Measurements from ENCODE around the gene BRD4.

BRD4 gene

DNA sequence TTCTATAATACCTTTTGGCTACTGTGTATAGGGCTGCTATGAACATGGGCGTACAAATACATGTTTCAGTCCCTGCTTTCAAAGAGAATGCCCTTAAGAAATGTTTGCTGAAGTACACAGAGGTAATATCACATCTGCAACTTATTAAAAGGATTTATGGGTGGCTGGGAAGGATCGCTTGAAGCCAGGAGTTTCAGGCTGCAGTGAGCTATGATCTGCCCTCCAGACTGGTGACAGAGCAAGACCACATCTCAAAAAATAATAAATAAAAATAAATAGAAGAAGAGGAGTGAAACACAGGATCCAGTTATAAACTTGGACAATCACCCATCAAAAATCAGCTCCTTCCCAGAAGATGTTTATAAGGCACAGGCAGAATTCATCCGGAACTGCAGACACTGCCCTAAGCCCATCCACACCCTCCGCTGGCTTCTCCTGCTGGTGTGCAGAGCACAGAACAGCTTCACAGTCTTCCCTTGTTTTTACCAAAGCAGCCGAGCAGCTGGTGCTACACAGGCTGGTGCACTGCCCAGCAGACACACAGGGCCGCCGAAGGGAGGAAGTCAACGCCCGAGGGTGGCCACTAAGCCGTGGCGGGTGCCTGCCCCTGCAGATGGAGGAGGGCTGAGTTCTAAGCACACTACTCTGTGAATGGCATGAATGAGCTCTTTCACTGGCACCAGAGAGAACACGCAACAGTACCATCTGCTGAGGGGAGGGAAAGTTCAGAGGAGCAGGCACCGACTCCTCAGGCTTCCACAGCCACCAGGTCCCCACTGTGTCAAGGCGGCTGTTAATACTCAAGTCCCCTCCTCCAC, 44.0 kb downstream of the BRD4 start:
- no peak for TF ChIP-seq FOXP2 (optimal IDR thresholded peaks at IDR 0.05; ENCODE audit: borderline replicate concordance, extremely low read depth, extremely low read length, insufficient read depth)
- no peak for TF ChIP-seq SIN3A (IDR thresholded peaks at IDR 0.05; ENCODE audit: borderline replicate concordance, insufficient read depth, low read length)
- no peak for TF ChIP-seq POLR2AphosphoS5 (IDR thresholded peaks at IDR 0.05; ENCODE audit: low read depth, low read length)
- TF ChIP-seq, protein P1, sequence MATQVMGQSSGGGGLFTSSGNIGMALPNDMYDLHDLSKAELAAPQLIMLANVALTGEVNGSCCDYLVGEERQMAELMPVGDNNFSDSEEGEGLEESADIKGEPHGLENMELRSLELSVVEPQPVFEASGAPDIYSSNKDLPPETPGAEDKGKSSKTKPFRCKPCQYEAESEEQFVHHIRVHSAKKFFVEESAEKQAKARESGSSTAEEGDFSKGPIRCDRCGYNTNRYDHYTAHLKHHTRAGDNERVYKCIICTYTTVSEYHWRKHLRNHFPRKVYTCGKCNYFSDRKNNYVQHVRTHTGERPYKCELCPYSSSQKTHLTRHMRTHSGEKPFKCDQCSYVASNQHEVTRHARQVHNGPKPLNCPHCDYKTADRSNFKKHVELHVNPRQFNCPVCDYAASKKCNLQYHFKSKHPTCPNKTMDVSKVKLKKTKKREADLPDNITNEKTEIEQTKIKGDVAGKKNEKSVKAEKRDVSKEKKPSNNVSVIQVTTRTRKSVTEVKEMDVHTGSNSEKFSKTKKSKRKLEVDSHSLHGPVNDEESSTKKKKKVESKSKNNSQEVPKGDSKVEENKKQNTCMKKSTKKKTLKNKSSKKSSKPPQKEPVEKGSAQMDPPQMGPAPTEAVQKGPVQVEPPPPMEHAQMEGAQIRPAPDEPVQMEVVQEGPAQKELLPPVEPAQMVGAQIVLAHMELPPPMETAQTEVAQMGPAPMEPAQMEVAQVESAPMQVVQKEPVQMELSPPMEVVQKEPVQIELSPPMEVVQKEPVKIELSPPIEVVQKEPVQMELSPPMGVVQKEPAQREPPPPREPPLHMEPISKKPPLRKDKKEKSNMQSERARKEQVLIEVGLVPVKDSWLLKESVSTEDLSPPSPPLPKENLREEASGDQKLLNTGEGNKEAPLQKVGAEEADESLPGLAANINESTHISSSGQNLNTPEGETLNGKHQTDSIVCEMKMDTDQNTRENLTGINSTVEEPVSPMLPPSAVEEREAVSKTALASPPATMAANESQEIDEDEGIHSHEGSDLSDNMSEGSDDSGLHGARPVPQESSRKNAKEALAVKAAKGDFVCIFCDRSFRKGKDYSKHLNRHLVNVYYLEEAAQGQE (IDR thresholded peaks at IDR 0.05; ENCODE audit: insufficient read depth in 1 of 2, low read depth in 2 of 2, low read length in 2 of 2) = no peak
- no peak for TF ChIP-seq TAF1 (IDR thresholded peaks at IDR 0.05; ENCODE audit: borderline replicate concordance, insufficient read depth, low read length)

DNA sequence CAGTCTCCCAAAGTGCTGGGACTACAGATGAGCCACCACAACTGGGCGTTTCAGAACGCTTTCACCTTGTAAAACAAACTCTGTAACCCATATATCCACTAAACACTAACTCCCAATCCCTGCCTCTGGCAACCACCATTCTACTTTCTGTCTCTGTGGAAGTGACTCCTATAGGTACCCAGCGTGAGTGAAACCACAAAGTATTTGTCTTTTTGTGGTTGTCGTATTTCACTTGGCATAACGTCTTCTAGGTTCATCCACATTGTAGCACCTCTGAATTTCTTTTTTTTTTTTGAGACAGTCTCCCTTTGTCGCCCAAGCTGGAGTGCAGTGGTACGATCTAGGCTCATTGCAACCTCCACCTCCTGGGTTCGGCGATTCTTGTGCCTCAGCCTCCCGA, 44.8 kb downstream of the BRD4 start:
- TF ChIP-seq FOXP2 (optimal IDR thresholded peaks at IDR 0.05; ENCODE audit: borderline replicate concordance, extremely low read depth, extremely low read length, insufficient read depth) (no peak), TAF1 (IDR thresholded peaks at IDR 0.05; ENCODE audit: borderline replicate concordance, insufficient read depth, low read length) (no peak), POLR2AphosphoS5 (IDR thresholded peaks at IDR 0.05; ENCODE audit: low read depth, low read length) (no peak), SIN3A (IDR thresholded peaks at IDR 0.05; ENCODE audit: borderline replicate concordance, insufficient read depth, low read length) (no peak)
- TF ChIP-seq, protein P1 (IDR thresholded peaks at IDR 0.05; ENCODE audit: insufficient read depth in 1 of 2, low read depth in 2 of 2, low read length in 2 of 2) = no peak

- TF ChIP-seq, protein P1 (IDR thresholded peaks at IDR 0.05; ENCODE audit: insufficient read depth in 1 of 2, low read depth in 2 of 2, low read length in 2 of 2) = no peak
- no peak for TF ChIP-seq POLR2AphosphoS5 (IDR thresholded peaks at IDR 0.05; ENCODE audit: low read depth, low read length)
- no peak for TF ChIP-seq FOXP2 (optimal IDR thresholded peaks at IDR 0.05; ENCODE audit: borderline replicate concordance, extremely low read depth, extremely low read length, insufficient read depth)
- TF ChIP-seq TAF1 (IDR thresholded peaks at IDR 0.05; ENCODE audit: borderline replicate concordance, insufficient read depth, low read length) = no peak
- no peak for TF ChIP-seq SIN3A (IDR thresholded peaks at IDR 0.05; ENCODE audit: borderline replicate concordance, insufficient read depth, low read length)
These were observed 45.5 kb downstream of the BRD4 start for GRCh38 chr19:15286688-15287365.

DNA sequence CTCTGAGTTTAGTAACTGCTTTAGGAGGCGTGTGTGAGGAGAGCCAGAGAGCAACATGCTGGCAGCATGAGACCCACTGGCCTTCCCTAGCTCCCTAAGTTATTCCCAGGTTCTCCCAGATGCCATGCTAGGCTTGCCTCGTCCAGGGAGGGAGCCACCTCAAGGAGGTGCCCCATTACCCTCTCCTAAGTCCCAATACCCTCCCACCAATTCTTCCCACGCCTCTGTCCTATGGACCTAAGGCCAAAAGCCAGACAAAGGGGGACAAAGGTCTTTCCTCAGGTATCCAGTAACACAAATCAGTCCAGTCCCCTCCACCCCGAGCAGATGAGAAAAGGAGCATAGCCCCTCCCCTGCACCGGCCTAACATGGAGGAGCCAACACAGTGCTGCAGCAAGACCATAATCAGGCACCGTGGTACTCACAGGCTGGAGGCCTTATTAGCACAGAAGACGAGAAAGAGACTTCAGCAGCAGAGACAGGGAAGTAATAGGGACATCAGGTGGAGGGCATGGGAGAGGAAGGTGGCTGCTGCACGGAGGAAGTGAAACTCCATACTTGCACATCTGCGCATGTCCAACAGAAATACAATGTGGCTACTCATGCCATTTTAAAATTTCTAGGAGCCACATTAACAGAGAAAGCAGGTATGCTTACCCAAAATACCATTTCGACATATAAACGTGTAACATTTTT, 46.3 kb downstream of the BRD4 start:
- TF ChIP-seq, protein P1 (IDR thresholded peaks at IDR 0.05; ENCODE audit: insufficient read depth in 1 of 2, low read depth in 2 of 2, low read length in 2 of 2) = no peak
- no peak for TF ChIP-seq POLR2AphosphoS5 (IDR thresholded peaks at IDR 0.05; ENCODE audit: low read depth, low read length)
- no peak for TF ChIP-seq TAF1 (IDR thresholded peaks at IDR 0.05; ENCODE audit: borderline replicate concordance, insufficient read depth, low read length)
- no peak for TF ChIP-seq FOXP2 (optimal IDR thresholded peaks at IDR 0.05; ENCODE audit: borderline replicate concordance, extremely low read depth, extremely low read length, insufficient read depth)
- no peak for TF ChIP-seq SIN3A (IDR thresholded peaks at IDR 0.05; ENCODE audit: borderline replicate concordance, insufficient read depth, low read length)
